Measurements from ENCODE around the gene SCD5. TPM values are rescaled to one million over a fixed set of nuclear protein-coding genes. Genes with fewer than 3 reads are reported as not detected.

Gene SCD5
- total and polyA plus RNA-seq, 2 of the 8 experiments (the other 6 are each of a cell fraction or from before 2014, with no cell fraction given), result 0.92 to 1.2 TPM

DNA sequence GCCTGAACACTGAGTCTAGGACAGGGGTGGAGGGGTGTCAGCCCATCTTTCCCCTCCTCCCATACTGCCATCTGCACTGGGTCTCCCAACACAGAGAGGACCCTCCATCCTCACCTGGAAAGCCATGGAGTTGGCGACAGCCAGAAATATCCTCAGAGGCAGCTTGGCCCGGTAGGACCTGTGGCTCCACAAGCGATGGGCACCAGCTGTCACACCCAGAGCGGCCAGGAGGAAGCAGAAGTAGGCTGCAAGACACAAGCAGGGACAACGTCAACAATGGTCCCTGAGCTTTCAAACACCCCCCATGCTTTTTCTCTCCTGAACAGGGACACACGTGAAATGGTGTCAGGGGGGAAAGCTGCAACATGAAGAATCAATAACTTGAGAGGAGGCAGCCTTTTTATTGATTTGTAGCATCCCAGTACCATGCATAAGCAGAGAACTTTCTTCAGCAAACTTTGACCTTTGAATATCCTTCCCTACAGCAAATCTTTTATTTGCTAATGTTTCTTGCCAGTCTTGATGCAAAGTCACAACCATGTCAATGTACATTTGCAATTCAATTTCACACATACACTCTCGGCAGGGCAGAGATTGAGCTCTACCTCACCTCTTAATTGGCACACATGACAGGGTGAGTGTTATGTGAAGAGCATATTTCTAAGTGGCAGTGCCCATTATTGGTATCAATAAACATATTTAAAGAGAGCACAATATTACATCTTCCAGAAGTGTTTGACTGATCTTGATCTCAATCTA, 93.2 kb downstream of the SCD5 start:
- Histone ChIP-seq H3K4me1 (replicated peaks in 1 of 4; ENCODE audit: control insufficient read depth in 3 of 4, insufficient read depth in 4 of 4, low read length in 3 of 4) (peaks cover 0 to 6% (median 2%) of the 10 kb centered on the region in 4 experiments; a peak in 4 of 7 replicates), H2AFZ (ENCODE audit: low read length) (no peak overlapping the region), H4K20me1 (replicated peaks in 1 of 2; ENCODE audit: control insufficient read depth in 1 of 2, insufficient read depth in 2 of 2, low read length in 2 of 2) (no peaks in the 10 kb centered on the region), H4K91ac (replicated peaks; ENCODE audit: insufficient read length, low read length) (no peak overlapping the region), H3K4me2 (ENCODE audit: insufficient read depth in 1 of 2, low read depth in 2 of 2, low read length in 2 of 2) (no peak overlapping the region; a peak in 1 of 4 replicates), H3K18ac (ENCODE audit: extremely low read depth, low read length) (no peak overlapping the region), H3K9ac (replicated peaks in 1 of 4; ENCODE audit: extremely low read depth in 1 of 4, low read depth in 3 of 4, low read length in 3 of 4) (no peak overlapping the region), H3K36me3 (ENCODE audit: control insufficient read depth in 2 of 4, insufficient read depth in 4 of 4, low read length in 3 of 4) (no peaks in the 10 kb centered on the region), H3K23me2 (ENCODE audit: low read depth, low read length) (no peaks in the 10 kb centered on the region), H2BK120ac (replicated peaks; ENCODE audit: low read depth, low read length) (no peak overlapping the region), H3K9me3 (ENCODE audit: insufficient read depth in 2 of 2, low read depth in 1 of 2, low read length in 1 of 2) (no peaks in the 10 kb centered on the region), H3K4me3 (ENCODE audit: extremely low read depth in 1 of 4, insufficient read depth in 2 of 4, low read depth in 3 of 4, low read length in 4 of 4) (no peak overlapping the region), H3K79me1 (ENCODE audit: low read depth, low read length) (no peaks in the 10 kb centered on the region), H3K56ac (replicated peaks; ENCODE audit: insufficient read length, low read depth, low read length) (no peak overlapping the region), H3K27me3 (replicated peaks in 1 of 4; ENCODE audit: control insufficient read depth in 3 of 4, extremely low read depth in 1 of 4, insufficient read depth in 3 of 4, low read length in 3 of 4) (no peaks in the 10 kb centered on the region), H4K5ac (ENCODE audit: insufficient read length, low read depth, low read length) (no peak overlapping the region), H4K8ac (ENCODE audit: extremely low read depth, insufficient read depth, low read length) (no peak overlapping the region), H3K27ac (ENCODE audit: low read depth, low read length) (no peak overlapping the region), H2AK5ac (ENCODE audit: low read depth, low read length) (no peak overlapping the region), H3K79me2 (ENCODE audit: control insufficient read depth in 1 of 2, insufficient read depth in 2 of 2, low read length in 2 of 2) (no peaks in the 10 kb centered on the region), H2BK15ac (ENCODE audit: low read length) (no peak overlapping the region), H3K23ac (ENCODE audit: insufficient read length) (no peak overlapping the region), H2BK20ac (ENCODE audit: low read length) (no peak overlapping the region), H3K14ac (ENCODE audit: insufficient read length) (no peak overlapping the region), H2BK5ac (ENCODE audit: low read depth, low read length) (no peak overlapping the region), H3K4ac (replicated peaks; ENCODE audit: insufficient read length, low read depth, low read length) (no peak overlapping the region), H2BK12ac (ENCODE audit: low read depth, low read length) (no peak overlapping the region)
- CTCF ChIA-PET (ENCODE audit: partially characterized antibody), result interaction anchor here (0.7 to 7.0 kb wide), 8 partner anchors 9 to 150 kb away, joined by 3 to 60 read pairs (median 4); no protein-coding TSS in a partner anchor
- POLR2A ChIA-PET (ENCODE audit: partially characterized antibody), result interaction anchor here (1.7 kb wide), 1 partner anchor 11 kb away, joined by 3 read pairs; no protein-coding TSS in a partner anchor
- FAIRE-seq (no peak), DNase-seq (ENCODE audit: low read depth in 1 of 2, low spot score in 2 of 2) (no peak)
- 86% methylated on average over 7 of the region's 7 CpGs; no CpG with 5 or more reads in 1 of the 2 experiments for WGBS, 2 experiments (ENCODE audit: extremely low coverage in 1 of 2, insufficient coverage in 1 of 2, insufficient read length in 1 of 2, insufficient replicate concordance in 2 of 2, low coverage in 1 of 2, low lambda C conversion rate in 2 of 2, missing lambda C conversion rate in 1 of 2)
- TF ChIP-seq SUZ12 (IDR thresholded peaks at IDR 0.05; ENCODE audit: low read length), result no peak
- no peak for TF ChIP-seq GABPA (IDR thresholded peaks at IDR 0.05; ENCODE audit: borderline replicate concordance, insufficient read depth, low read length)
- TF ChIP-seq HDAC6 (IDR thresholded peaks at IDR 0.05; ENCODE audit: low read depth, low read length), result no peak
- TF ChIP-seq TBP (IDR thresholded peaks at IDR 0.05; ENCODE audit: low read depth, low read length), result no peak
- TF ChIP-seq MAFK (IDR thresholded peaks at IDR 0.05; ENCODE audit: low read depth, low read length), result no peak
- TF ChIP-seq KDM1A (IDR thresholded peaks at IDR 0.05; ENCODE audit: borderline replicate concordance, low read length), result no peak
- no peak for TF ChIP-seq CHD1 (IDR thresholded peaks at IDR 0.05; ENCODE audit: low read depth, low read length)
- no peak for TF ChIP-seq NRF1 (IDR thresholded peaks at IDR 0.05; ENCODE audit: low read depth, low read length)
- TF ChIP-seq ATF3 (IDR thresholded peaks at IDR 0.05; ENCODE audit: insufficient read depth, low read depth, low read length), result no peak
- no peak for TF ChIP-seq EGR1 (IDR thresholded peaks at IDR 0.05; ENCODE audit: borderline replicate concordance, low read depth, low read length)
